GM12874 (cell line): ENCODE measurements around the gene SCAP.

Experiments
- TF ChIP-seq, protein P1 (sequence below): IDR thresholded peaks from 2 replicates; pipeline ENCODE4 v1.5.1; 2011; ENCODE audit warnings: low read depth, mild to moderate bottlenecking, control low read depth, low read length, moderate library complexity; ENCODE audit not compliant: insufficient read depth

The SCAP gene

DNA sequence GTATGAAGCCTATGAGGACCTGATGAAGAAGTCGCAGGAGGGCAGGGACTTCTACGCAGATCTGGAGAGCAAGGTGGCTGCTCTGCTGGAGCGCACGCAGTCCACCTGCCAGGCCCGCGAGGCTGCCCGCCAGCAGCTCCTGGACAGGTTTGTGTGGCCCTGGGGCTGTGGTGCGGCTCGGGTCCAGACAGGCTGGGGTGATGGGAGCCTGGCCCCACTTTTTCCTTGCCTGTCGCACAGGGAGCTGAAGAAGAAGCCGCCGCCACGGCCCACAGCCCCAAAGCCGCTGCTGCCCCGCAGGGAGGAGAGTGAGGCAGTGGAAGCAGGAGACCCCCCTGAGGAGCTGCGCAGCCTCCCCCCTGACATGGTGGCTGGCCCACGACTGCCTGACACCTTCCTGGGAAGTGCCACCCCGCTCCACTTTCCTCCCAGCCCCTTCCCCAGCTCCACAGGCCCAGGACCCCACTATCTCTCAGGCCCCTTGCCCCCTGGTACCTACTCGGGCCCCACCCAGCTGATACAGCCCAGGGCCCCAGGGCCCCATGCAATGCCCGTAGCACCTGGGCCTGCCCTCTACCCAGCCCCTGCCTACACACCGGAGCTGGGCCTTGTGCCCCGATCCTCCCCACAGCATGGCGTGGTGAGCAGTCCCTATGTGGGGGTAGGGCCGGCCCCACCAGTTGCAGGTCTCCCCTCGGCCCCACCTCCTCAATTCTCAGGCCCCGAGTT is 65.9 kb downstream of the SCAP start:
- TF ChIP-seq, protein P1, sequence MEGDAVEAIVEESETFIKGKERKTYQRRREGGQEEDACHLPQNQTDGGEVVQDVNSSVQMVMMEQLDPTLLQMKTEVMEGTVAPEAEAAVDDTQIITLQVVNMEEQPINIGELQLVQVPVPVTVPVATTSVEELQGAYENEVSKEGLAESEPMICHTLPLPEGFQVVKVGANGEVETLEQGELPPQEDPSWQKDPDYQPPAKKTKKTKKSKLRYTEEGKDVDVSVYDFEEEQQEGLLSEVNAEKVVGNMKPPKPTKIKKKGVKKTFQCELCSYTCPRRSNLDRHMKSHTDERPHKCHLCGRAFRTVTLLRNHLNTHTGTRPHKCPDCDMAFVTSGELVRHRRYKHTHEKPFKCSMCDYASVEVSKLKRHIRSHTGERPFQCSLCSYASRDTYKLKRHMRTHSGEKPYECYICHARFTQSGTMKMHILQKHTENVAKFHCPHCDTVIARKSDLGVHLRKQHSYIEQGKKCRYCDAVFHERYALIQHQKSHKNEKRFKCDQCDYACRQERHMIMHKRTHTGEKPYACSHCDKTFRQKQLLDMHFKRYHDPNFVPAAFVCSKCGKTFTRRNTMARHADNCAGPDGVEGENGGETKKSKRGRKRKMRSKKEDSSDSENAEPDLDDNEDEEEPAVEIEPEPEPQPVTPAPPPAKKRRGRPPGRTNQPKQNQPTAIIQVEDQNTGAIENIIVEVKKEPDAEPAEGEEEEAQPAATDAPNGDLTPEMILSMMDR = no peak

- TF ChIP-seq, protein P1 = no peak
These were observed 66.5 kb downstream of the SCAP start for GRCh38 chr3:47409284-47409683.

DNA sequence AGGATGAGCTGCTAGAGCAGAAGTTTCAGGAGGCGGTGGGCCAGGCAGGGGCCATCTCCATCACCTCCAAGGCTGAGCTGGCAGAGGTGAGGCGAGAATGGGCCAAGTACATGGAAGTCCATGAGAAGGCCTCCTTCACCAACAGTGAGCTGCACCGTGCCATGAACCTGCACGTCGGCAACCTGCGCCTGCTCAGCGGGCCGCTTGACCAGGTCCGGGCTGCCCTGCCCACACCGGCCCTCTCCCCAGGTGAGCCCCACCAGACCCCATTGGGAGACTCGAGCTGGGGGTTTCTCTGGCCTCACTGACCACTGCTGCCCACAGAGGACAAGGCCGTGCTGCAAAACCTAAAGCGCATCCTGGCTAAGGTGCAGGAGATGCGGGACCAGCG is 66.9 kb downstream of the SCAP start:
- TF ChIP-seq, protein P1 = no peak

DNA sequence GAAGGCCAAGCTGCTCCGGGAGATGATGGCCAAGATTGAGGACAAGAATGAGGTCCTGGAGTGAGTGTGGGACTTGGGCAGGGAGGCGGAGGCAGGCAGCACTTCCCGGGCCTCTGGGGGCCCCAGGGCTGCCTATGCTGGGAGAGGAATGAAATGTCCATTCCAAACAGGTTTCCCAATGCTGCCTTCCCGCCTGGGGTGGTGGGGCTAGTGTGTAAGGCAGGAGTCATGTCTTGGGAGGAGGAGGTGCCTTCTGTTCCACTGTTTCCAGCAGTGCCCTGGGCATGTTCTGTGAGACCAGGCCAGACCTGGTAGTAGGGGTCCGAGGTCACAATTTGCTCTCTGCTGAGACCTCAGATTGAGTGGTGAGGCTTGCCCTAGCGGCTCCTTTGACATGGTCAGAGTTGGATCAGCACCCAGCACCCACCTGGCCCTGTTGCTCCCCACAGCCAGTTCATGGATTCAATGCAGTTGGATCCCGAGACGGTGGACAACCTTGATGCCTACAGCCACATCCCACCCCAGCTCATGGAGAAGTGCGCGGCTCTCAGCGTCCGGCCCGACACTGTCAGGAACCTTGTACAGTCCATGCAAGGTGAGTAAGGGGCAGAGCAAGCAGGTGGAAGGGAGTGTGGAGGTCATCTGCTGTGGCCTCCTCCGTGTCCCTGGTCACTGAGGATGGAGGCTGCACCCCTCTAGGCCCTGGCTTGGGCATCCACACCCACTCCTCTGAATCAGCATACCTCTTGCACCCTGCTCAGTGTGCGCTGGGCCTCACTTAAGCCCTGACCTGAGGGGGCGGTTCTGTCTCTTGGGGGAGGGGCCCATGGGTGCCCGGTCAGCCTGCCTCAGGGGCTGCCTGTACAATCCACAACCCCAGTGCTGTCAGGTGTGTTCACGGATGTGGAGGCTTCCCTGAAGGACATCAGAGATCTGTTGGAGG is 67.6 kb downstream of the SCAP start:
- TF ChIP-seq, protein P1 = no peak

GRCh38 chr3:47407237-47407636 is 68.5 kb downstream of the SCAP start:
- TF ChIP-seq, protein P1 = no peak

DNA sequence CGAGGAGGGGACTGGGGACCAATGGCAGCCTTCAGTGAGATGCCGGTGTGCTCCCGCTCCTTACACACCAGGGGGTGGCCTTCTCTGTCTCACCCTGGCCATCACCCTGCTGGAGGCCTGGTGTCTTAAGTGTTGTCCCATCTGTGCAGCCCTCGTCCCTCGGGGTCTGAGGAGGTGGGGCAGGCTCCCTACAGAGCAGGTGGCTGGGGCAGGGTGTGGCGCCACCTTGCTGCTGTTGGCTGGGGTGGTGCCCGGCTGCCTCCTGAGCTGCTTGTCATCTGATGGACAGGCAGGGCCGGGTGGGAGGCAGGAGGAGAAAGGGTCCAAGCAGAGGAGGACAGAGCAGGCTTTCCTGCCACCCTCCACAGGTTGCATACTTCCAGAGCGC is 69.0 kb downstream of the SCAP start:
- TF ChIP-seq, protein P1 = no peak
